HFF-Myc (cell line): ENCODE results near the gene CBLN3.

Source experiments
- DNase-seq: peaks from one replicate; pipeline ENCODE4 v3.0.0-alpha.2; 2011; ENCODE audit warnings: low read depth; ENCODE audit errors: extremely low read depth
- H3K4me3 ChIP-seq: replicated peaks from 2 replicates; pipeline ENCODE4 v1.5.1; 2011; ENCODE audit warnings: low read depth, mild to moderate bottlenecking, control low read depth, low read length
- TF ChIP-seq, protein P1 (sequence below): IDR thresholded peaks from 2 replicates; pipeline ENCODE4 v1.5.1; 2012; ENCODE audit warnings: mild to moderate bottlenecking, low read depth, low read length, control low read depth; ENCODE audit errors: missing control alignments

The CBLN3 gene

DNA sequence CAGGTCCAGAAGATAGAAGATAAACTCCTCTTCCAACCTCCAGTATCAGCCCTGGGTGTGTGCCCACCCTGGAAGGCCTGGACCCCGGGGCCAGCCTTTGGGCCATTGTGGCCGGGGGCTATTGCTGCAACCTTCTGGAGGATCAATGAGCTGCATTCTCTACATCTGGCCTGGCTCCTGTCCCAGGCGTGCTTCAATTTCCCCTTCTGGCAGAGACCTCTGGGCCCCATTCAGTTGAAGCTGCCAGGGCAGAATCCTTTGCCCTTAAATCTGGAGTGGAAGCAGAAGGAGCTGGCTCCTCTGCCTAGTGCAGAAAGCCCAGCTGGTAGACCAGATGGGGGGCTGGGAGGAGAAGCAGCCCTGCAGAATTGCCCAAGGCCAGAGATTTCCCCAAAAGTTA, 20.7 kb downstream of the CBLN3 start:
- H3K4me3 ChIP-seq = no peak overlapping the region
- DNase-seq = no peak
- TF ChIP-seq, protein P1, sequence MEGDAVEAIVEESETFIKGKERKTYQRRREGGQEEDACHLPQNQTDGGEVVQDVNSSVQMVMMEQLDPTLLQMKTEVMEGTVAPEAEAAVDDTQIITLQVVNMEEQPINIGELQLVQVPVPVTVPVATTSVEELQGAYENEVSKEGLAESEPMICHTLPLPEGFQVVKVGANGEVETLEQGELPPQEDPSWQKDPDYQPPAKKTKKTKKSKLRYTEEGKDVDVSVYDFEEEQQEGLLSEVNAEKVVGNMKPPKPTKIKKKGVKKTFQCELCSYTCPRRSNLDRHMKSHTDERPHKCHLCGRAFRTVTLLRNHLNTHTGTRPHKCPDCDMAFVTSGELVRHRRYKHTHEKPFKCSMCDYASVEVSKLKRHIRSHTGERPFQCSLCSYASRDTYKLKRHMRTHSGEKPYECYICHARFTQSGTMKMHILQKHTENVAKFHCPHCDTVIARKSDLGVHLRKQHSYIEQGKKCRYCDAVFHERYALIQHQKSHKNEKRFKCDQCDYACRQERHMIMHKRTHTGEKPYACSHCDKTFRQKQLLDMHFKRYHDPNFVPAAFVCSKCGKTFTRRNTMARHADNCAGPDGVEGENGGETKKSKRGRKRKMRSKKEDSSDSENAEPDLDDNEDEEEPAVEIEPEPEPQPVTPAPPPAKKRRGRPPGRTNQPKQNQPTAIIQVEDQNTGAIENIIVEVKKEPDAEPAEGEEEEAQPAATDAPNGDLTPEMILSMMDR = no peak

DNA sequence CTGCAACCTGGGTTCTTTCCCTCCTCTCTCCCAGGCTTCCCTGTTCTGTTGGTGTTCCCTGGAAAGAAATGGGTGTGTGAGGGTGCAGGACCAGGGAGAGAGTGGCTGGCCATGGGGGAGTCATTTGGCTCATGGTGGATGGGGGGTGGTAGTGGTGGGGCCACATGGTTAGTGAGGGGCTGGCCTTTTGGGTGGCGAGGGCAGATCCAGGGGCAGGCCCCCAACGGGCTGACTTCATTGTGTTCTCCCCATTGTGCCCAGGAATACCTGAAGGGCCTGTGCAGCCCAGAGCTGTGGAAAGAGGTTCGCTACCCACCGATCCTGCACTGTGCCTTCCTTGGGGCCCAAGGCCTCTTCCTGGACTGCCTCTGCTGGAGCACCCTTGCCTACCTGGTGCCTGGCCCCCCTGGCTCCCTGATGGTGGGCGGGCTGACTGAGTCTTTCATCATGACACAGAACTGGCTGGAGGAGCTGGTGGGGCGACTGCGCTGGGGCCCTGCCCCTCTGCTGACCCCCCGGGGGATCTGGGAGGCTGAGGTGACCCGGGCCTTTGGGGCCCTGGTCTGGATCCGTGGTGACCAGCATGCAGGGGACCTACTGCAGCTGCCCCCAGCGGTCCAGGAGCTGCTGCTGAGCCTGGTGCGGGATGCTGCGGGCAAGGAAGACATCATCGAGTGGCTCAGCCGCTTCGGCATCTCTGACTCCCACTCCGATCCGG, 21.7 kb downstream of the CBLN3 start:
- H3K4me3 ChIP-seq = no peak overlapping the region
- TF ChIP-seq, protein P1 = no peak
- DNase-seq = no peak

DNA sequence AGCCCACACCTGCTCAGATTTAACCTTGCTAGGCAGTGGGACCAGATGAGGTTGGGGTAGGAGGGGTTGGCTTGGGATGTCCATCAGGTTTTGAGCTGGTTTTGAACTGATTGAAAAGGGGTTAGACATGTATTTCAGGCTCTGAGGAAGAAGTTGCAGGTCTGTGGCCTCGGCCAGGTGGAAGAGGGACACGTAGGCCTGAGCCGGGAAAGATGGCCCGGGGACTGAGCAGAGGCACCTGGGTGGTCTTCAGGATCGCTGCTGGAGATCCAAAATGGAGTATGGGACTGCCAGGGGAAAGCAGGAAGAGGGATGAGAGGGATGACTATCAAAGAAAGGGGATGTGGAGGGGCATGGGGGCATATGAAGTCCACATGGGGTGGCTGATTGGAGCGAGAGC, 23.1 kb downstream of the CBLN3 start:
- no peak overlapping the region for H3K4me3 ChIP-seq
- TF ChIP-seq, protein P1 = no peak
- DNase-seq = no peak

DNA sequence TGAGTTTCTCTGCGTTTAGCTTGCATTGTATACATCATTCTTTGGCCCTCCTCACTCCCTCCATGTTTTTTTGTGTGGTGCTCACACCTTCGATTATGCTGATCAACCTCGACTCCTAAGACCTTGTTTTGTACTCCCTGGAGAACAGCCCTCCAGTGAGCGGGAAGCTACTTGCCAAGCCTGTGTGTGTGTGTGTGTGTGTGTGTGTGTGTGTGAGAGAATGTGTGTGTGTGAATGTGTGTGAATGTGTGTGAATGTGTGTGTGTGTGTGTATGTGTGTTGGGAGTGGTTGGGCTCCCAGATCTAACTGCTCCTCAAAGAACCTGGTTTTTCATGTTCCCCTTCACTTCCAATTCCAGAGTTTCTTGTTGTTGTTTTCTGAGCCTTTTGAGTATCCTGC, 24.7 kb downstream of the CBLN3 start:
- DNase-seq = no peak
- TF ChIP-seq, protein P1 = no peak

DNA sequence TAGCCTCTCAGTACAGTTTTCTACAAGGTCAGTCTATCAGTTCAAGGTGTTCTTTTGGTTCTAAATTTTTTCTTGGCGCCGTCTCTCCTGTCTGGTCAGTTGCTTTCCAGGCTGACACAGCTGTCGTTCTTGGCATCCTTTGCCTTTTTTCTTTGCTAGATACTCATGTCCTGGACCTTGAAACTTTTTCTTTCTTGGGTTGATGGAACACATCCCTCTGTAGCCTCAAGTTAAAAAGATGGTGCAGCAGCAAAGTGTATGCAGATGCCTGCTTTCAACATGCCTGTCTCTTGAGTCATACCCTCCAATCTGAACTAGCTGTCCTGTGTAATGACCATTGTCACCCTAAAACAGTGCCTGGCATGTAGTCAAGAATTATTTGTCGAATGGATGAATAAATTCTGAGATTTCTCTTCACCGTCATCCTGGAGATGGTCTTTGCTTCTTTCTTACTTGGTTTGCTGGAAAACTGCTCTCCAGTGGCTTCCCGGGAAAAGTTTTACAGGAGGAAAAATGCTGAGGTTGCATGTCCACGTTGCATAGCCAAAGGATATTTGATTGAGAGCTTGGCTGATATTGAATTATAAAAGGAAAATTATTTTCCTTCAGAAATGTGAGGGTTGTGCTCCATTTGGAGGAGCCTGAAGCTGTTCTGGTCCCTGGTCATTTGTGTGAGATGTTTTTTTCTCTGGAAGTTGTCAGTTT, 26.0 kb downstream of the CBLN3 start:
- no peak overlapping the region for H3K4me3 ChIP-seq
- DNase-seq = no peak
- TF ChIP-seq, protein P1 = no peak

More for the DNA sequence above, 24.7 kb downstream of the CBLN3 start:
- no peak overlapping the region for H3K4me3 ChIP-seq

DNA sequence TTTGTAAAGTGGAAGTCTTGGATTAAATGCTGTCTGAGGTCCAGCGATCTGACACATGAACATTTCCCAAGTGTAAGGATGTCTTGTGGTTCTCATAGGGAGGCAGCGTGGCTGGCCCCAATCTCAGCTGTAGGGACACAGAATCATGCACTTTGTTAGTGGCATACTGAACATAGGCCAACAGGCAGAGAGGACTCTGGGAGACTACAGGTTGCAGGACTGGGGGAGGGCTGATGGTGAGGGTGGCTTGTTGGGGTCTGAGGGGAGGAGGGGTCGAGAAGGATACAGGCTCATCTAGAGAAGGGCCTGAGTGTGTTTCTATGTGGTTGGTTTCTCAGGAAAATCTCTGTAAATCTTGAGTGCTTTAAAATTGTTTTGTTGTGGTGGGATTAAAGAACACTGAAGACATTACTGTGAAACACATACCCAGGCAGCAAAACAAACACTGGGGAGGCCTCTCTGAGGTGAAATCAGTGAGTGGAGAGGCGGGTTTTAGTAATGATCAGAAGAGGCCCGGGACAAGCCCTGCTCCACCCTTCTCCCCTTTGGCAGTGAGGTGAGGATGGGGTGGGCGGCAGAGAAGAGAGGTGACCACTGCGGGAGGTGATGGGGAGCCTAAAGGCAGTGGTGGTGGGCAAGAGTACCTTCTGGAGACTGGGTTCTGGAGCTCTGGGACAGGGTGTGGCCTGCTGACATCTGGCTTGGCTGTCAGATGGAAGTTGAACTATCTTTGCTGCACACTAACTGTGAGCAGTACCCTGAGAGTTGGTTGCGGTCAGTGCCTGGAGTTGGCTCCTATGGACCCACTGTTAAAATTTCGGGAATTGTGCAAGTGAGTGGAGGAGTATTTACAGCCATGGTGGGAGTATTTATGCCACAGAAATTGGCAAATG, 27.4 kb downstream of the CBLN3 start:
- TF ChIP-seq, protein P1 = no peak
- no peak overlapping the region for H3K4me3 ChIP-seq
- DNase-seq = no peak
